GM21786 (cell line): ENCODE data around the gene ERC2.

ENCODE experiments used
- ATAC-seq: cut with Tn5 transposase; IDR thresholded peaks from one replicate; pipeline ENCODE4 v1.9.1; 2021; ENCODE audit not compliant: unreplicated experiment

The ERC2 gene

GRCh38 chr3:56260262-56260661 is 208.0 kb downstream of the ERC2 start:
- ATAC-seq, result no peak

- no peak for ATAC-seq
Measured at GRCh38 chr3:56257826-56258225, 210.4 kb downstream of the ERC2 start.

DNA sequence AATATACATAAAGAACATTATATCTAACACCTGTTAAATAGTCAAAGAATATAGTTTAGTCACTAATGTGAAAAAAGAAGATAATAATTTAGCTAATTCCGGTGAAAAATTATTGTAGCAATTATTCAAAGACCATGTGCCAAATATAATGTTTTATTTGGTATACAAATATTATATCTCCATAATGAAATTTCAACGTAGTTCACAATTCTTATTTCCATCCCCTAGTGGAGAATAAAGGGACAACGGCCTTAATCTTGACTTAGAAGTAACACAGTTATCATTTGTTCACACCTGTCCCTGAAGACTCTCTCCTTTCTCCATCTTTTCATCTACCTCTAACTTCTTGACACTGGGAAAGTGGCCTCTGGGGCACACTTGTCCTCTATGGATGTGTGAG is 213.4 kb downstream of the ERC2 start:
- ATAC-seq, result no peak

GRCh38 chr3:56253941-56254665 is 214.2 kb downstream of the ERC2 start:
- no peak for ATAC-seq

DNA sequence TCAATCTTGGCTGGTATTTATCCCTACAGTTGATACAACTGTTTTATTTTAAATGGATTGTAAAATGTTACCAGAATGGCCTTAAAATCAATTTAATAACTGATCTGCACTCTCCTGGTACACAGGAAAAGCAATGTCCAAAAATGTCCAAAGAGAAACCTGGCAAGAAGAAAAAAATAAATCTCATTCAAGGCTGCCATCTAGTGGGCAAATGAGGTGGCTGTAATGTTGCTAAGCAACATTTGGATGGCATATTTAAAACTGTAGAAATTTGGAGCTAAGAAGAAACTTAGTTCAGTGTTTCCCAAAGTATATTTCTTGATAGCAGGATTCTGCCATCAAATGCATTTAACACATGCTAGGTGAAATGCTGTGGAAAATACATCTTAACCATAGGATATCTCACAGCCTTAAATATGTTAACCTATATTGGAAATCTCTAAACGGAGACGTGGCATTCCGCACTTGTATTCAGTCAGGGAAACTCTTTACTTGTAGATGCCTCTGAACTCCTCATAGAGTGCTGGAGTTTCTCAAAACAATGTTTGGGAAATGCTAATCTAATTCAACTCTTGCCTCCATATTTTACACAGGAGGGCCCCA is 216.8 kb downstream of the ERC2 start:
- ATAC-seq, result no peak

- no peak for ATAC-seq
Measured at GRCh38 chr3:56248021-56248420, 220.2 kb downstream of the ERC2 start.

DNA sequence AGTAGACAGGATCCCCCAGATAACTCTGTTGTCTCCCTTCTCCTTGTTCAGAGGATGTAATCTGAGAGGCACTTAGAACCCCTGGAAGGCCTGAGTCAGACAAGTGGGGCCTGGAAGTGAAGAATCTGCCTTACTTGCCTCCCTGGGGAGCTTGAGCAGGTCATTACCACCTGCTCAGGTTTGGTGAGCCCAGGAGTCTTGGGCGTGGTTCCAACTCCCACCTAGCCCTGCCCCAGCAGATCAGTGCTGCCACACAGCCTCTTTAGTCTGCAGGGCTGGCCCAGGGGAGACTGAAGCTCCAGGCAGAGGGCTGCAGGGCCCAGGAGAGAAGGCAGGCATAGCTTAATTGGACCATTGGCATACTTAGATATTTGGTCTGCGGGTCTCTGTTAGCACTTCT is 230.0 kb downstream of the ERC2 start:
- no peak for ATAC-seq

GRCh38 chr3:56233742-56234141 is 234.5 kb downstream of the ERC2 start:
- no peak for ATAC-seq

DNA sequence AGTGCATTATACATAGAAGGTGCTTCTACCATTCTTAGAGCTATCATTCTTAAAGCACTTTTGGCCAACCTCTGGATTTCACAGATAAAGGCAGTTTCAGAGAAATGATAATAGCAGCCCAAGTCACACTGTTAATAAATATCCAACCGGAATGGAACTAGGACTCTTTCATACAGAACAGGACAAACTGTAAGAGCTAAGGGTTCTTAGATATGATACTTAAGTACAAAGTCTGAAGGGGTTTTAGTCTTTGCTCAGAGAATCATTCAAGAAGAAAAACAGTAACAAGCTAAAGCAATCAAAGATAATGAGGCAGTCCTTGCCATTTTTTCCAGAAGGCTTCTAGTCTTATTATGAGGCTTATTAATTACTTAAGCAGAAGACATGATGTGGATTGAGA is 239.0 kb downstream of the ERC2 start:
- no peak for ATAC-seq

DNA sequence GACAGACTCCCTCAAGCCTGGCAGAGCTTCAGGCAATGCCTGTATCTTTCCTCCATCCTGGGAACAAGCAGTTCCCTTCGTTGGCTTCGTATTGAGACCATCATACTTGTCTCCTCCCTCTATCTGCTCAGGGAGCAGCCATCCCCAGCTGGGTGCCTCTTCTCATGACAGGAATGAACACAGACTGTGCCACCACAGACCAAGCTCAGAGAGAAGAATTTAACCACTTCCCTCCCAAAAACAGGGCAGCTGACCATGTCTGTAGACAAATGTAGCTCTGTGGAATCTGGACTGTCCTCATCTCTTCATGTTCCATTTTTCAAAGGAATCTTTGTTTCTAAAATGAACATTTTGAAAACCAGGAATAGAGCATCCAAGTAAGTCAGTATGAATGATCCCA is 245.4 kb downstream of the ERC2 start:
- no peak for ATAC-seq

DNA sequence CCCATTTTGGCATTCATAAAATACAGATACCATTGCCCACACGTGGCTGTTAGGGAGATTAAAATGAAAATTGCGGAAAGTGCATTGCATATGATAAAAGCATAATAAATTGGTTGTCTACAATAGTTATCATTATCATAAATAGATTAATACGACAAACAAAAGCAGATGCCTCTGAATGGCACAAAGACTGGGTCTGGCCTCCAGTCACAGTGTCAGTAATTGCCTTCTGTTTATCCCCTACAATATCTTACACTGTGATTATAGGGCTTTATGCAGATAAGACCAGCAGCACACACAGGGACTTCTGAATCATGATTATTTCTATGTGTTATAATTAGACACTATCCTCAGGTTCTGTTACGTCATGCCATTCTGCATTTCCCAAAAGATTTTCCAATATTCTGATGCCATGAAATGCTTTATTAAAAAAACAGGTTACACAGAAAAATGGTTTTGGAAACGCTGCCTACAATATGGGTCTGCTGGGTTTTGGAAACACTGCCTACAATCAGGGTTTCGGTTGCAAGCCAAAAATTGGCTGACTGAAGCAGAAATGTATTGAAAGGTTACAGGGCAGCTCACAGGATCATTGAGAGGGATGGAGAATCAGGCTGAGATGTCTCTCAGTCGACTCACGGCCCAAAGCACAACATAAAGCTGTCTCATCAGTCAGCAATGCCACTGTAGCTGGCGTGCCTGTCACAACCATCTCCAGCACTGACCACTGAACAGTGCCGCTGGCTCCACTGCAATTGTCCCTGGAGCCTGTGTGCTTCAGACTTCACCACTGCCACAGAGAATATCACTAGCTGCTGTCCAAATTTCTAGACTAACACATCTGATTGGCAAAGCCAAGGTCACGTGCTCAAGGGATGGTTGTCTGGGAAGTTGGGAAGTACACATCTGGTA is 248.1 kb downstream of the ERC2 start:
- ATAC-seq, result no peak

DNA sequence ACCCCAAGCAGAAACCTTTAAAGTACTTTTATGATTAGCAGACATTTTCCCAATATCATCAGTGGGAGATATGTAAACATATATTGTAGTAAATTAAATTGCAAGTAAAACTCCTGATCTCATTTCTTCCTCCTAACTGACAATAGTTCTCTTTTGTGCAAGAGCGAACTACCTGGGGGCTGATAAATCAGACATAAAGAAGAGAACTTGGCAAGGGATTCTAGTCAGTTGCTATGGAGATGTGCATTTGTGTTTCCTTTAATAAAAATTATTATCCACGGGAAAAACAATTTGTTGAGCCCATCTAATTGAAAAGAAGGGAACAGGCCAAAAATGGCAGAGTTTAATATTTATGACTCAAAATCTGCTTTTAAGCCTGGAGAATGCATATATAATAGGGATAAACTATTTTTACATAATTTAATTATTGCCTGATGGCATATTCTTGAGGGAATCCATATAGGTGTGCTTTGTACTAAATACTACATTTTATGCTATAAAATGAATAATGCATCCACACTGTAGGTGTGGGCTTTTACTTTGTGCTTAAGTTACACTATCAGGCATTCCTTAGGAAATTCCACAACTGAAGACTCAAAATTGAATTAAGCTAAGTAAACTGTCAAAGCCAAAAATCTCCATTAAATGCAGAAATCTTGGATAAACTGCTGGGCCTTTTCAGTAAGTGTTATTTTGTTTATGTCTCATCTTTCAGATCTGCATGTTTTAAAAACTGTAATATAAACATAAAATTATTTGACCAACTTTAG is 258.1 kb downstream of the ERC2 start:
- ATAC-seq, result no peak

GRCh38 chr3:56207922-56208321 is 260.3 kb downstream of the ERC2 start:
- no peak for ATAC-seq

DNA sequence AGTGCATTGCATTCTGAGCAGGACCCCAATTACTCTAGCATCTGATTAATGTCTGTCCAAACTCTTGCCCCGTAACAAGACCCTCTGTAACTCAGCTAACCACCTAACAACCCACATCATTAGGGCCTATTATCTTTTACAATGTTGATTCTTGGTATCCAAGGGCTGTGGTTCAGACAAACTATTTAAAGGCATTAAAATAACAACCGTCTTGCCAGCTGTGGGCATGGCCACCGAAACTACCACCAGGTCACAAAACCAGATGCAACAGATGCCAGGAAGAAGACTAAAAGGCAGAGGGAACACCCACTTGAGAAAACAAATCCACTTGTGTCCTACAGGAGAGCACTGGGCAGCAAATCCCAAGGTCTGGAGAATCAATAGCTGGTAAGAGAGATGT is 262.9 kb downstream of the ERC2 start:
- no peak for ATAC-seq

GRCh38 chr3:56202997-56203396 is 265.3 kb downstream of the ERC2 start:
- no peak for ATAC-seq

- no peak for ATAC-seq
Measured at GRCh38 chr3:56201407-56201806, 266.9 kb downstream of the ERC2 start.

DNA sequence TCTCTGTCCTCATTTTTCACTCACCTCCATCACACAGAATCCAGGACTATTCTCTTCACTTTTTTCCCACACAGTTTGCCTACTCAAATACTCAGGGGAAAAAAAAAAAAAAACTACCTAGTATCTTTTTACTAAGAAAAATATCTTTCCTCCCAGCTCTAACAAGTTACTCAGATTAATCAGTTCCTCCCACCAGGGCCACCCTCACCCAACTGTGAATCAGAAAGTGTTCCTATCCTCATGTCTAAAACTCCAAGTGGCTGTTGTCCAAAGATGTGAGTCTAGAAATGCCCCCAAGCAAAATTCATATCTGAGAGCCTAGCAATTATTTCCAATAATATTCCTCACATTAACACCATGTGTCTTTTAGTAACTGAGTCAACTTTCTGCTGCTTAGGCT is 268.0 kb downstream of the ERC2 start:
- no peak for ATAC-seq

GRCh38 chr3:56197991-56198390 is 270.3 kb downstream of the ERC2 start:
- ATAC-seq, result no peak

- ATAC-seq, result no peak
Measured at GRCh38 chr3:56197259-56197965, 270.9 kb downstream of the ERC2 start.

GRCh38 chr3:56196700-56197099 is 271.6 kb downstream of the ERC2 start:
- no peak for ATAC-seq

GRCh38 chr3:56193519-56193918 is 274.7 kb downstream of the ERC2 start:
- no peak for ATAC-seq
